ENCODE measurements around the gene TMEM156.

- TF ChIP-seq CTCF (IDR thresholded peaks at IDR 0.05; ENCODE audit: low read depth, low read length): no peak
- no peak for TF ChIP-seq EZH2phosphoT487 (IDR thresholded peaks at IDR 0.05; ENCODE audit: low read depth)
Observed at GRCh38 chr4:39032218-39033085, at the start of gene TMEM156.
